Measurements from ENCODE around the gene VIT. TPM values are rescaled to one million over a fixed set of nuclear protein-coding genes. Genes with fewer than 3 reads are reported as not detected.

The VIT gene
- total RNA-seq, 2 donors from 2014 or later, result 2.0 to 10.7 TPM

DNA sequence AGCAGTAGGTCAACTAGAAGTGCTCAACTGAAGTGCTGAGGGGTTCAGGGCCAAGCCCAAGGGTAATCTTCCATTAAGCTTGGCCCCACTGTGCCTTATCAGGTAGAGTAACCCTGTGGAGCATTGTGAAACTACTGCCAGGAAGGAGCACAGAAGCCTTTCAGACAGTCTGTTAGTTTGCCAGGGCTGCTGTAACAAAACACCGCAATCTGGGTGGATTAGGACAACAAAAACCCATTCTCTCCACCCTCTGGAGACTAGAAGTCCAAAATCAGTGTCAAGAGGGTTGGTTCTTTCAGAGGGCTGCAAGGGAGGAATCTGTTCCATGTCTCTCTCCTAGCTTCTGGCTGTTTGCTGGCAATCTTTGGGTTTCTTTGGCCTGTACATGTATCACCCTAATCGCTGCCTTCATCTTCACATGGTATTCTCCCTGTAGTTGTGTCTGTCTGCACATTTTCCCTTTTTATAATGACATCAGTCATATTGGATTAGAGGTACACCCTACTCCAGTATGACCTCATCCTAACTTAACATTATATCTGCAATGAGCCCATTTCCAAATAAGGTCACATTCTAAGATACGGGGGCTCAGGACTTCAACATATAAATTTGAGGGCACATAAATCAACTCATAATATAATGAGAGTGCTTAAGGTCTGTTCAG is 21.2 kb downstream of the VIT start:
- WGBS, result 96% methylated on average over 3 of the region's 3 CpGs

GRCh38 chr2:36727550-36727949 is 31.0 kb downstream of the VIT start:
- Histone ChIP-seq H3K4me3 (no peak overlapping the region), H3K4me1 (replicated peaks) (no peaks in the 10 kb centered on the region), H3K27me3 (replicated peaks; ENCODE audit: insufficient read depth) (no peaks in the 10 kb centered on the region), H3K27ac (no peak overlapping the region), H3K9me3 (no peaks in the 10 kb centered on the region), H3K36me3 (no peaks in the 10 kb centered on the region)
- no peak for TF ChIP-seq POLR2A (IDR thresholded peaks at IDR 0.05)
- TF ChIP-seq, protein P1, sequence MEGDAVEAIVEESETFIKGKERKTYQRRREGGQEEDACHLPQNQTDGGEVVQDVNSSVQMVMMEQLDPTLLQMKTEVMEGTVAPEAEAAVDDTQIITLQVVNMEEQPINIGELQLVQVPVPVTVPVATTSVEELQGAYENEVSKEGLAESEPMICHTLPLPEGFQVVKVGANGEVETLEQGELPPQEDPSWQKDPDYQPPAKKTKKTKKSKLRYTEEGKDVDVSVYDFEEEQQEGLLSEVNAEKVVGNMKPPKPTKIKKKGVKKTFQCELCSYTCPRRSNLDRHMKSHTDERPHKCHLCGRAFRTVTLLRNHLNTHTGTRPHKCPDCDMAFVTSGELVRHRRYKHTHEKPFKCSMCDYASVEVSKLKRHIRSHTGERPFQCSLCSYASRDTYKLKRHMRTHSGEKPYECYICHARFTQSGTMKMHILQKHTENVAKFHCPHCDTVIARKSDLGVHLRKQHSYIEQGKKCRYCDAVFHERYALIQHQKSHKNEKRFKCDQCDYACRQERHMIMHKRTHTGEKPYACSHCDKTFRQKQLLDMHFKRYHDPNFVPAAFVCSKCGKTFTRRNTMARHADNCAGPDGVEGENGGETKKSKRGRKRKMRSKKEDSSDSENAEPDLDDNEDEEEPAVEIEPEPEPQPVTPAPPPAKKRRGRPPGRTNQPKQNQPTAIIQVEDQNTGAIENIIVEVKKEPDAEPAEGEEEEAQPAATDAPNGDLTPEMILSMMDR (IDR thresholded peaks at IDR 0.05), result no peak
- no peak for TF ChIP-seq POLR2AphosphoS5 (IDR thresholded peaks at IDR 0.05)
- intact Hi-C loops (cut with DNase I), result no loop called here
- no peak for DNase-seq (ENCODE audit: low spot score)
- WGBS, result 96% methylated on average over 3 of the region's 3 CpGs

More for the DNA sequence above, 21.2 kb downstream of the VIT start:
- no peak for DNase-seq (ENCODE audit: low spot score)
- Histone ChIP-seq H3K36me3 (no peaks in the 10 kb centered on the region), H3K27me3 (replicated peaks; ENCODE audit: insufficient read depth) (no peaks in the 10 kb centered on the region), H3K9me3 (no peaks in the 10 kb centered on the region), H3K4me1 (replicated peaks) (no peaks in the 10 kb centered on the region), H3K27ac (no peak overlapping the region), H3K4me3 (no peak overlapping the region)
- TF ChIP-seq POLR2AphosphoS5 (IDR thresholded peaks at IDR 0.05) (no peak), POLR2A (IDR thresholded peaks at IDR 0.05) (no peak)
- TF ChIP-seq, protein P1 (IDR thresholded peaks at IDR 0.05), result no peak
- intact Hi-C loops (cut with DNase I), result no loop called here

DNA sequence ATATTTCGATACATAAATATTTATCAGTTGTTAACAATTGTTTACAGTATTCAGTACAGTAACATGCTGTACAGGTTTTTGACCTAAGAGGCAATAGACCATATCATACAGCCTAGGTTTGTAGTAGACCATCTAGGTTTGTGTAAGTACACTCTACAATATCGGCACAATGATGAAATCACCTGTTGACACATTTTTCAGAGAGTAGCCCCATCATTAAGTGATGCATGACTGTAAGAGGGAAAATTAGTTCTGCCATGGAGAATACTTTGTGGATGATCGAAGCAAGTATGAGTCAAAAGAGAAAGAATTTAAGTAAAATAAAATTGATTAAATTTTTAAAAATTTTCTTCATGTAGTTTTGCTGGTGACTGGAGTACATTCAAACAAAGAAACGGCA is 32.6 kb downstream of the VIT start:
- DNase-seq (ENCODE audit: low spot score), result no peak
- intact Hi-C loops (cut with DNase I), result no loop called here
- Histone ChIP-seq H3K27ac (no peak overlapping the region), H3K36me3 (no peaks in the 10 kb centered on the region), H3K4me3 (no peak overlapping the region), H3K4me1 (replicated peaks) (no peaks in the 10 kb centered on the region), H3K9me3 (no peaks in the 10 kb centered on the region), H3K27me3 (replicated peaks; ENCODE audit: insufficient read depth) (no peaks in the 10 kb centered on the region)
- WGBS, result 78% methylated on average over 4 of the region's 4 CpGs
- TF ChIP-seq POLR2A (IDR thresholded peaks at IDR 0.05) (no peak), POLR2AphosphoS5 (IDR thresholded peaks at IDR 0.05) (no peak)
- TF ChIP-seq, protein P1 (IDR thresholded peaks at IDR 0.05), result no peak

DNA sequence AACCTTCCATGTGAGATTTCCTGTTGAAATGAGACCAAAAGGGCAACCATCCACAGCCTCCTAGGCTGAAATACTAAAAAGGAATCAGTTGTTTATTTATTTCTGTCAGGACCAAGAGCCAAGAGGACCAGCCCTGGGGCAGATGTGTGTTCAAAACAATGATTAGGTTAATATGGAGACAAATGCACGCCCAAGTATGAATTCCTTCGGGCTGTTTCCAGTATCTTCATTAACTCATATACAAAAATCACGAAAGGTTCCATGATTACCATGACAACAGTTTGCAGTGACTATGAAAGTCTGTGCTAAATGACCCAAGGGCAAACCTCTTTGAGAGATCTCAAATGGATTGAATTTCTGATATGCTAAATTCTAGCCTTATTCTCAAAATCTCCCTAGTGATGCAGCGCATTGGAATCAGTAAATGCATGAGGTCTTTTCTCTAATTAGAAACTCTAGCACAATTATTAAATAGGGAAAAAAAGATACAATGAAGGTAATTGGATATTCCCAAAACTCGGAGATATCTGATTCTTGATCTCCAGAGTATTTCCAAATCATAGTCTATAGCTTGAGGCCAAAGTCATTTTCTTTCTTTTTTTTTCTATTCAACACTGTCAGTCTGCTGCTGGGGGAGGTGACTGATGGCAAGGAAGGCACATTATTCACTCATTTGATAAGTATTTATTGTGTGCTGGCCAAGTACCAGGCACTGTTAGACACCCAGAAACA is 35.6 kb downstream of the VIT start:
- Histone ChIP-seq H3K9me3 (no peaks in the 10 kb centered on the region), H3K36me3 (no peaks in the 10 kb centered on the region), H3K27me3 (replicated peaks; ENCODE audit: insufficient read depth) (no peaks in the 10 kb centered on the region), H3K4me3 (no peak overlapping the region), H3K4me1 (replicated peaks) (no peaks in the 10 kb centered on the region), H3K27ac (no peak overlapping the region)
- intact Hi-C loops (cut with DNase I), result no loop called here
- TF ChIP-seq POLR2AphosphoS5 (IDR thresholded peaks at IDR 0.05), result no peak
- TF ChIP-seq, protein P1 (IDR thresholded peaks at IDR 0.05), result no peak
- TF ChIP-seq POLR2A (IDR thresholded peaks at IDR 0.05), result no peak
- no peak for DNase-seq (ENCODE audit: low spot score)
- 21% methylated on average over 5 of the region's 5 CpGs for WGBS

GRCh38 chr2:36732673-36733036 is 36.1 kb downstream of the VIT start:
- 62% methylated on average over 3 of the region's 3 CpGs for WGBS
- H3K4me3 ChIP-seq, result no peak overlapping the region
- H3K36me3 ChIP-seq, result no peaks in the 10 kb centered on the region
- no peak for DNase-seq (ENCODE audit: low spot score)
- H3K27ac ChIP-seq, result no peak overlapping the region
- no peaks in the 10 kb centered on the region for H3K27me3 ChIP-seq (replicated peaks; ENCODE audit: insufficient read depth)
- TF ChIP-seq POLR2AphosphoS5 (IDR thresholded peaks at IDR 0.05) (no peak), POLR2A (IDR thresholded peaks at IDR 0.05) (no peak)
- TF ChIP-seq, protein P1 (IDR thresholded peaks at IDR 0.05), result no peak
- no peaks in the 10 kb centered on the region for H3K4me1 ChIP-seq (replicated peaks)
- H3K9me3 ChIP-seq, result no peaks in the 10 kb centered on the region
- intact Hi-C loops (cut with DNase I), result no loop called here

Data from prostate gland (tissue), 2 donors.